Effector CD4-positive, alpha-beta T cell (primary cell): ENCODE data around the gene PREP.
"Not testable (repeated sequence)": the region's sequence is repeated elsewhere in the genome, so short reads cannot be mapped to it uniquely, and the experiment has no call there.

ENCODE experiments used
- DNase-seq: peaks from one replicate; pipeline ENCODE4 v3.0.0-alpha.2; 2020

The PREP gene

DNA sequence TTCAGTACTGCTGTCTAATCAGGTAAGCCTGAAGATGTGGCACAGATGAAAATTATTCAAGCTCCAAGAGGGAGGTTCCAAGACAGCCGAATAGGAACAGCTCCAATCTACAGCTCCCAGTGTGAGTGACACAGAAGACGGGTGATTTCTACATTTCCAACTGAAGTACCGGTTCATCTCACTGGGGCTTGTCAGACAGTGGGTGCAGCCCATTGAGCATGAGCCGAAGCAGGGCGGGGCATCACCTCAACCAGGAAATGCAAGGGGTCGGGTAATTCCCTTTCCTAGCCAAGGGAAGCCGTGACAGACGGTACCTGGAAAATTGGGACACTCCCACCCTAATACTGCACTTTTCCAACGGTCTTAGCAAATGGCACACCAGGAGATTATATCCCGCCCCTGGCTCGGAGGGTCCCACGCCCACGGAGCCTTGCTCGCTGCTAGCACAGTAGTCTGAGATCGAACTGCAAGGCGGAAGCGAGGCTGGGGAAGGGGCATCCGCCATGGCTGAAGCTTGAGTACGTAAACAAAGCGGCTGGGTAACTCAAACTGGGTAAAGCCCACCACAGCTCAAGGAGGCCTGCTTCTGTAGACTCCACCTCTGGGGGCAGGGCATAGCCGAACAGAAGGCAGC lies 64.4 kb downstream of the PREP start:
- DNase-seq, result not testable (repeated sequence)

DNA sequence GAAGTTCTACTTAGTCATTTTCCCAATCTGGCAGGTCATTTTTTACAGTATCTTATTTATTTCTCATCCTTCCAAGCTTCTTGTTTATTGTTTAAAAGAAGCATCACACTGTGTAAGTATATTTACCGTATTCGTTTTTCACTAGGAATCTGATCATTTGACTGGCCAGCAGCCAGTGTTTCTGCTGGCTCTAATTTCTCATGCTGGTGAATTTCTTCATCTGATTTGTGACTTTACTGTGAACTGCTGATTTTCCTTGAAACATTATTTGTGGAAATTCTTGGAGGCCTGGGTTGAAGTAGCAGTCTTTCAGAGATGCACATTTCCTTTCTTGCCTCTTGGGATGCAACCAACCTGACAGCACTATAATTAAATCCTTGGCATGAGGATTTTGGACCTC lies 65.9 kb downstream of the PREP start:
- DNase-seq, result no peak

GRCh38 chr6:105332576-105332975 lies 70.3 kb downstream of the PREP start:
- no peak for DNase-seq

DNA sequence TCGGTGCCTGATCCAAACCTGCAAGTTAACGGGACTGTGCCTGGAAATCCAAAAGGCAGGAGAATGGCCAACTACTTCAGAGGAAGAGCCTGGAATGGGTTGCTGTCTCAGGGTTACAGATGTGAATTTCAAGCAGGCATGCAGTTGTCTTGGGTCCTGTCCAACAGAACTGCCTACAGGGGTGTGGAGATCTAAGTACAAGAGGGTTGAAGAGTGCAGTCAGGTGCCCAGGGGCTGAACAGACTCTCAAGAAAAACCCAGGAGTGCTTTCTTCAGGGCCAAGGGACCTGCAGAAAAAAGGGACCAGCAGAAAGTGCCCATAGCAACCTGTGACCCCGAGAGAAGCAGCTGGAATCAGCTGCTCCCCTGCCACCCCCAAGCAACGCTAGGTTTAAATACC lies 71.0 kb downstream of the PREP start:
- no peak for DNase-seq

- DNase-seq, result no peak
Observed at GRCh38 chr6:105330913-105331312, 72.0 kb downstream of the PREP start.

DNA sequence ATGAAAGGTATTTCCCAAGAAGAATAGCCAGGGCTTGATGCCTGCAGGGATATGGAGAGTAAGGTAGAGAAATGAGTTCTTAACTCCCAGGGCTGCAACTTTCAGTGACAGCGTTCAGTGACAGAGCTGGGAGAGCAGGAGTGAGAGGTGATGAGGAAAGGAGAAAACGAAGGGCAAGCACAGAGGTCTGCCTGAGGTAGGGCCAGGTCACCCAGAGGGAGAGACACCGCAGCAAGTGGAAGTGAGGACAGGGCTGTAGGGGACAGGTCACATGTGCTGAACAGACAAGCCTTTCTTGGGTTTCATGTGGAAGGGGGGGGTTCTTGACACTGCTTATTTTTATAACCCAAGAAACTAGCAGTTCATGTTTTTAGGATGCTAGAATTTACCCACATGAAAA lies 72.5 kb downstream of the PREP start:
- DNase-seq, result no peak

- no peak for DNase-seq
Observed at GRCh38 chr6:105326833-105327770, 75.8 kb downstream of the PREP start.

GRCh38 chr6:105326216-105326615 lies 76.7 kb downstream of the PREP start:
- DNase-seq, result no peak

- no peak for DNase-seq
Observed at GRCh38 chr6:105324386-105324950, 78.4 kb downstream of the PREP start.

- DNase-seq, result no peak
Observed at GRCh38 chr6:105322499-105323225, 80.2 kb downstream of the PREP start.

- DNase-seq, result no peak
Observed at GRCh38 chr6:105321728-105322127, 81.2 kb downstream of the PREP start.

DNA sequence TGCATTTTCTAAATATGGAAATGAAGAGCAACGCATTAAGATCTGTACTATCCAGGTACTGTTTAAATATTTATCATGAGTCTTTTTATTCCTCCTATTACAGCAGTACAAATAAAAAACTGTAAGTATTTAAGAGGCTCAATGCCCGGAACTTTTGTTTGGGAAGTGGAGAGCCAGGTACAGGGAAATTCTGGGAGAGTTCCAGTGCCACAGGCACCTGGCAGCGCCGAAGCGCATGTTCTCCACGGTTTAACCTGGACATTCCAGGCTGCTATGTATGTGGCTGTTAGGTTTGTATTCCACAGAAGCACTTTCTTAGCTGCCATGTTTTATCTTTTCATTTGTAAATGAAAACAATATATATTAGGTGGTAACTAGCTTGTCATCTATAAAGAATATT lies 81.7 kb downstream of the PREP start:
- no peak for DNase-seq

DNA sequence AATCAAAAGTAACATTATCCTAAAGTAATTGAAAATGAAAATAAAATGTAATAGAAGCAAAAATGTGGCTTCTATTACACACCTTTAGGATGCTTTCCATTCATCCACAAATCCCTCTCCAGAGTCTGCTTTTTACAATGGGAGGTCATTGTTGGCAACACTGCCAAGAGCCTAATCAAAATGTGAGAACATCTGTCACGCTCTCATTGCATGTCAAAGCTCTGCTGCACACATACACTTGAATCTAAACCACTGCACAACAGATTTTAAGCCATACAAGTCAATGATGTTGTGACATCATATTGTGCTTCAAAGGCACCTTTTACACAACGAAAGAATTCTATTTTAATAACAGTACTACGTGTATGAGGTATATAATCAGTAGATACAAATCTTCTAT lies 82.1 kb downstream of the PREP start:
- DNase-seq, result no peak

DNA sequence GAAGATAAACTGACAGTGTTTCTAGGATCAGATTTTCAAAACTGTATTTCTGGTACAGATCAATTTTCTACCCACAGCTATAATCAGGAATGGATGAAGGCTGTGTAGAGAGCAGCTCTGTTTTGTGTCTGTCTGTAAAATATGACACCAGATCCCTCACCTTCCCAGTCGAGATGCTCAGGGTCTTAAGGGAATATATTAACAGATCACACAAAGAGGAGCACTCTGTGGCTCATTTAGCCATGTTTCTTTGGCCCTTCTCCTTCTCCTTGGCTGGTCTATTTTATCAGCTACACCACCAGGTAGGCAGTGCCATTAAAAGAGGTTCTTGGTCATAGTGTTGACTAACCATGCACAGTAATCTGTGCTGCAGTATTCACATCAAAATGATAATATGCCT lies 82.6 kb downstream of the PREP start:
- no peak for DNase-seq

DNA sequence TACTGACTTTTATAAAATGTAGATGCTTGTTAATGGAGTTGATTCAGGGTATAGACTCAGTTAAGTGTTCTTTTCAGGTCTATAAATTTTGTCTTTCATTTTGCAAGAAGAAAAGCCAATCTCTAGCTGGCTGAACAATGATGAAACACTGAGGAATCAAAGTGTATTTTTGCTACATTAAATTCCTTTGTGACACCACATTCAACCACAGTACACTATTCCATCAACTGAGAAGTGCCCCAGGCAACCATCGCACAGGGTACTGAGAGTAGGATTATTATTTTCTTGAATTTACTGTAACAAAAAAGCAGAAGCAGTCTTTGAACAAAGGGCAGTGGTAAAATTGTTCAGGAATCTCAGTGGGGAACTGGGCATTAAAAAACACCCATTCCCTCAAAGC lies 83.6 kb downstream of the PREP start:
- no peak for DNase-seq

GRCh38 chr6:105318660-105319059 lies 84.2 kb downstream of the PREP start:
- no peak for DNase-seq

- no peak for DNase-seq
Observed at GRCh38 chr6:105317607-105318533, 85.0 kb downstream of the PREP start.

DNA sequence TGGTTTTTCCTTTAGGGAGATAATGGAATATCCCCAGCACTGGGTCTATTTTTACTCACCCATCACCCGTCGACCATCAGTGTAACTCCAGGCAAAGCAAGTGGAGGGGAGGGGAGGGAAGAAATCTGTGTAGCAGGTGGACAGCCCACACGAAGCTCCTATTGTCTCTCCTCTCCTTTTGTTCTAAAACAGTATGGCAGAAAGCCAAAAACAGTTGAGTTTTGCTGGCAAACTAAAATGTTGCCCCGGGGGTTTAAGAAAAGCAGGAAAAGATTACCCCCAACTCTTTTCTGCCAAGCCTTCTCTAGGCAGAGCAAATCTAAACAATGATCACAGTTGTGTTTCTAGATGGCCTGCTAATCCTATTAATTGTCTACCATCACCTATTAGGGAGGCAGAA lies 89.7 kb downstream of the PREP start:
- no peak for DNase-seq

DNA sequence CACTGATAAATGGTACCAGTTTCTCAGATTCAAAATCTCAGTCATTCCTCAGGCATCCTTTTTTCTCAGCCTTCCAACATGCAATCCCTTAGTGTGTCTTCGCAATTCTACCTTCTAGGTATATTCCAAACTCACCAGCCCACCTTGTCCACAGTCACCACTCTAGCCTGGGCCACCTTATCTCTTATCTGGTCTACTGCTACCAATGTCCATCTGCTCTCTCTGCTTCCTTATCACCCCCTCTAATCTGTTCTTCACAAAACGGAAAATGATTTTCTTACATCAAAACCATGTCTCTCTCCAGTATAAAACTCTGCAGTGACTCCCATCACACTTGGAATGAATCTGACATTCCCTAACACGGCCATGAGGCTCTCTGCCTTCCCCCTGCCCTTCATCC lies 91.9 kb downstream of the PREP start:
- no peak for DNase-seq

DNA sequence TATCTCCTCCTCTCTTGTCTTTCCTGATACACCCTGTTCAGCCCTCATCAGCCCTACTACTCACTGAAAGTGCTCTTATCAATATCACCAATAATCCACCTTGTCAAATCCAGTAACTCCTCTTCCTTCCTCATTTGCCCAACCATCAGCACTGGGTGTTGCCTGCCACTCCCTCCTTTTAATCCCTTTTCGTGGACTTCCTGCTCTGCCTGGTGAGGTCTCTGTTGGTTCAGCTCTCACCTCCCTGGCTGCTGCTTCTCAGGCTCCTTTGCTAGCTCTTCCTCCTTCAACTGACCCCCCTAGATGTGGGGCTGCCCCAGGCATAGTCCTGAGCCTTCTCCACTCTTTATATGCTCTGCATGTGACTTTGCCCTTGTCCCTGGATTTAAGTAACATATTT lies 92.5 kb downstream of the PREP start:
- DNase-seq, result no peak

GRCh38 chr6:105308840-105309239 lies 94.0 kb downstream of the PREP start:
- DNase-seq, result no peak

GRCh38 chr6:105305521-105305920 lies 97.4 kb downstream of the PREP start:
- no peak for DNase-seq
